GM18505 (cell line): Measurements from ENCODE around the gene GFOD1.
A peak's percentile ranks its signal among the peaks of the same experiment; 100 is the strongest.

Experiments
- ATAC-seq: cut with Tn5 transposase; IDR thresholded peaks from one replicate; pipeline ENCODE4 v1.9.1; 2021; ENCODE audit not compliant: unreplicated experiment
- POLR2A ChIP-seq: IDR thresholded peaks from 4 replicates; pipeline ENCODE4 v1.6.1; 2011; ENCODE audit warnings: borderline replicate concordance; ENCODE audit not compliant: insufficient read depth, insufficient read length; ENCODE audit errors: extremely low read depth

GFOD1 gene

GRCh38 chr6:13486679-13487121 is 700 bp downstream of the GFOD1 start:
- TF ChIP-seq POLR2A: no peak
- peak; percentile 28 for ATAC-seq

DNA sequence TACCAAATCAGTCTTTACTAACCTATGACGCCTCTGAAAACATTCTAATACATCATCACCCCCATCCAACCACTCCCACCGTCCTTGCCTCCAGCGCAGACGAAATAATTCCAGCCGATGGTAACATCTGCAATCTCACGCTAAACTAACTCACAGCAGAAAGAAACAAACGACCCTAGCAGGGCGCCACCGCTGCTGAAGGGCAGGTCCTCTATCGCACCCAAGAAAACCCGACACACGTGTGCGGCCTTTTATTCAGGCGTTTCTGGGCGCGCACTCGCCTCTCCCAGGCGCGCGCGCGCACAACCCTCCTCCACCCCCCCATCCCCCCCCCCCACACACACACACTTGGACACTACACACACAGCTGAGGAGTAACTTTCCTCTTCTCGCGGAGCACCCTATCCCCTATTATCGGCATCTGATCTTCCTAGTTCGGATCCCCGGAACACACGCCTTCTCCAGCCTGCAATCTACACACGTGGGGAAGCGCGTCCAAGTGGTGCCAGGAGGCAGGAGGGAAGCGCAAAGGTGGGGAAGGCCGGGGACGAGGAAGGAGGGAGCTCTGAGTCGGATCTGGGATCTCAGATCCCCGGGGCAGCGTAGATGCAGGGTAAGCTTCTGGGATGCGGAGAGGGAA is 1.4 kb downstream of the GFOD1 start:
- ATAC-seq: no peak
- TF ChIP-seq POLR2A: peak; percentile 44

- TF ChIP-seq POLR2A: no peak
- no peak for ATAC-seq
Measured at GRCh38 chr6:13485303-13485702, 2.1 kb downstream of the GFOD1 start.

- no peak for TF ChIP-seq POLR2A
- ATAC-seq: no peak
Measured at GRCh38 chr6:13484827-13485226, 2.6 kb downstream of the GFOD1 start.

DNA sequence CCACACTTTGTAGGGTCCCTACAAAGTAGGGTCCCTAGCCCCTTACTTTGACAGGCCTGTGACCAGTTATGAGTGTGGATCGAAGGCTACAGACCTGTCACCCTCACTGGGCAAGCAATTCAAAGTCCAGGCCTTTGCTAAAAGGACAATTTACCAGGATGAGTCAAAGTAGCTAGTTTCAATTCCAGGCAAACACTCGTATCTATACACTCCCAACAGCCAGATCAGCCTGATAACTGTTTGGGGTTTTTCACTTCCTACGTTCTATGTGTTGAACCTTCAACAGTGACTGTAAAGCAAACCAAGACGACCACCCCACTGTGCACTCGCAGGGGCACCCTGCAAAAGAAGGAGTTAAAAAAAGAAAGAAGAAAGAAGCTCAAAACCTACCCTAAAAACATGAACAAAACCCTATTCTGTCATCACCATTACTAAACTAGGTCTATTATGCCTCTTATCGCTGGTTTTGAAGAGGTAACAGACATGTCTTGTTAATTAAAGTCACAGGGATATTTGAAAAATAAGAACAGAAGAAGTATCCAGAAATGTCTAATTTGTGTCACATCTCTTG is 3.2 kb downstream of the GFOD1 start:
- ATAC-seq: no peak

DNA sequence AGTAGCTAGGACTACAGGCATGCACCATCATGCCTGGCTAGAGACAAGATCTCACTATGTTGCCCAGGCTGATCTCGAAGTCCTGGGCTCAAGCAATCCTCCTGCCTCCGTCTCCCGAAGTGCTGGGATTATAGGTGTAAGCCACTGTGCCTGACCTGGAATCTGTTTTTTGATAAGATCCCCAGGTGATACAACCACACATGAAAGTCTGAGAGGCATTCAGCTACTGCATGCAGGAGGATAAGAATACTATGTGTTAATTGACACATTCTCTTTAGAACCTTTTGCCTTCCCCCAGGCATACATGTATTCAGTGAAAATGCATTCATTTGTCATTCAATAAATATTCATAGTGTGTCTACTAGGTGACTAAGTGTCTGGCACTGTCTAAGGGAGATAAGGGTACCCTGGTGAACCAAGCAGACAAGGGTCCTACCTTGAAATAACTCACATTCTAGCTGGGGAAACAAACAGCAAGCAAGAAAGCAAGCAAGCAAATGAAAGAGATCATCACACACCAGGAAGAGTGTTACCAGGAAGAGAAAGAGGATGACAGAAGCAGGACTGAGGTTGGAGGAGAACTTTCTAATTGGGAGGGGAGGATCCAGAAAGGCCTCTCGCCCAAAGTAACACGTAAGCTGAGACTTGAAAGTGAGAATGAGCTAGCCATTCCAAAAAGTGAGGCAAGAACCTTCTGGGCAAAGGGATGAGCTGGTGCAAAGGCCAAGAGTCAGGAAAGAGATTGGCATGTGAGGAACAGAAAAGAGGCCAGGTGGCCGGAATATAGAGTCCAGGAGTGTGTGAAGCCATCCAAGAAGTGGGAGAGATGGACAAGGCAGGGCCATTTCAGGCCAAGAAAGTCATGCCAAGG is 6.5 kb downstream of the GFOD1 start:
- ATAC-seq: no peak
- TF ChIP-seq POLR2A: no peak

More for the DNA sequence above, 3.2 kb downstream of the GFOD1 start:
- TF ChIP-seq POLR2A: no peak

- TF ChIP-seq POLR2A: no peak
- no peak for ATAC-seq
Measured at GRCh38 chr6:13479971-13480434, 7.4 kb downstream of the GFOD1 start.

GRCh38 chr6:13479206-13479800 is 8.1 kb downstream of the GFOD1 start:
- no peak for ATAC-seq
- TF ChIP-seq POLR2A: no peak

- no peak for TF ChIP-seq POLR2A
- ATAC-seq: peak; percentile 64
Measured at GRCh38 chr6:13478525-13478966, 8.9 kb downstream of the GFOD1 start.

DNA sequence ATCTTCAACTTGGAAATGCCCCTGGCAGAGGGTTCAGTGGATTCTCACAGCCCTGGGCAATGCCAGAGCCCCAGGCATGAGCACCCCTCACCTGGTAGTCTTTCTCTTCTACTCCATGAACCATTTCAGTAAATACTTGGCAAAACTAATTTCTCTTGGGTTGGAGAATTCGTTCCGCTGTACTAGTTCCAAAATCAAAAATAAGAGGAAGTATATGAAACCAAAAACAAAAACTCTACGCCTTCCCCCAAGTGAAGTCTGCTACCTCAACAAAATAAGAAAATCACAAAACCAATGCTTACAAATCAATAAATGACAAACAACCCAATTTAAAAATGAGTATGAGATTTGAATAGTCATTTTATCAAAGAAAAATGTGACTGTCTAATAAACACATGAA is 12.6 kb downstream of the GFOD1 start:
- ATAC-seq: no peak
- no peak for TF ChIP-seq POLR2A

- no peak for TF ChIP-seq POLR2A
- ATAC-seq: no peak
Measured at GRCh38 chr6:13474360-13474759, 13.0 kb downstream of the GFOD1 start.

DNA sequence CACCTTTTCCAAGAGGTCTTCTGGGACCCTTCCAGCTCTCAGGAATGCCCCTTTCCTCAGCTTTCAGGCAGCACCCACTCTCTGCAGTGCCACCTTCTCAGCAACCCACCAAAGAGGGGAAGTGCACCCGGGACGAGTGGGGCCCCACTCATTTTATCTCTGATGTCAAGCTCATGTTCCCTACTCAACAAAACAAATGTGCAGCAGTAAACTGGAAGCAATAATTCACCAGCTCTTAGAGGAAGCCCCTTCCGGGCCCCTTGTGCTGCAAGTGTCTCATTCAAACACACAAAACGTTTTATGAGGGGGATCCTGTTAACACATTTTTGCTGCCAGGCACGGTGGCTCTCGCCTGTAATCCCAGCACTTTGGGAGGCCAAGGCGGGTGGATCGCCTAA is 13.6 kb downstream of the GFOD1 start:
- TF ChIP-seq POLR2A: no peak
- ATAC-seq: no peak
